Measurements from ENCODE around the gene PLPP3.

DNA sequence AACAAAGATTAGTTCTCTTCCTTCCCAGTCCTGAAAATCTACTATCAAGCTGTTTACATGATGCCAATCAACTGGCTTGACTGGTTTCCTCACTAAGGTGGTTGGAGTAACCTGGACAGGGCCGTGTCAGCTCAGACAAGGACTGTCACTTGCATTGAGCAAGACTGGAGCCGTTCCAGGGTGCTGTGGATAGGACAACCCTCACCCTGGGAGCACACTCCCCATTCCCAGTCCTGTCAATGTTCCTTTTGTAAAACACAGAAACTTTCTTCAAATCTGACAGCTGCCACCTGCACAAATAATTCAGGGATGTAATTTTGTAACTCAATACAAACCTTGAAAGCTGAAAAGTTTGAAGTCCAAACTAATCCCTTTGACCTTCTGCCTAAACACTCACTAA lies 31.4 kb downstream of the PLPP3 start:
- no peak for TF ChIP-seq EZH2 (IDR thresholded peaks at IDR 0.05; ENCODE audit: borderline replicate concordance, low read depth, low read length, poor library complexity, severe bottlenecking)
- TF ChIP-seq, protein P1, sequence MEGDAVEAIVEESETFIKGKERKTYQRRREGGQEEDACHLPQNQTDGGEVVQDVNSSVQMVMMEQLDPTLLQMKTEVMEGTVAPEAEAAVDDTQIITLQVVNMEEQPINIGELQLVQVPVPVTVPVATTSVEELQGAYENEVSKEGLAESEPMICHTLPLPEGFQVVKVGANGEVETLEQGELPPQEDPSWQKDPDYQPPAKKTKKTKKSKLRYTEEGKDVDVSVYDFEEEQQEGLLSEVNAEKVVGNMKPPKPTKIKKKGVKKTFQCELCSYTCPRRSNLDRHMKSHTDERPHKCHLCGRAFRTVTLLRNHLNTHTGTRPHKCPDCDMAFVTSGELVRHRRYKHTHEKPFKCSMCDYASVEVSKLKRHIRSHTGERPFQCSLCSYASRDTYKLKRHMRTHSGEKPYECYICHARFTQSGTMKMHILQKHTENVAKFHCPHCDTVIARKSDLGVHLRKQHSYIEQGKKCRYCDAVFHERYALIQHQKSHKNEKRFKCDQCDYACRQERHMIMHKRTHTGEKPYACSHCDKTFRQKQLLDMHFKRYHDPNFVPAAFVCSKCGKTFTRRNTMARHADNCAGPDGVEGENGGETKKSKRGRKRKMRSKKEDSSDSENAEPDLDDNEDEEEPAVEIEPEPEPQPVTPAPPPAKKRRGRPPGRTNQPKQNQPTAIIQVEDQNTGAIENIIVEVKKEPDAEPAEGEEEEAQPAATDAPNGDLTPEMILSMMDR (conservative IDR thresholded peaks at IDR 0.05; ENCODE audit: low read depth, low read length): no peak

Data from A673 (cell line).